ENCODE results near the gene SPINK13.
"Not testable (repeated sequence)": the region's sequence is repeated elsewhere in the genome, so short reads cannot be mapped to it uniquely, and the experiment has no call there.

The SPINK13 gene

GRCh38 chr5:148268566-148268965 is at the start of gene SPINK13:
Gene SPINK13, plus strand, starts transcription at chr5:148268794. Its CDS starts 1,279 bp downstream, at chr5:148270073.
- no peak for DNase-seq (ENCODE audit: low read depth)

GRCh38 chr5:148221508-148221907 is 47.1 kb upstream of the SPINK13 start:
- no peak for DNase-seq (ENCODE audit: low read depth)

DNA sequence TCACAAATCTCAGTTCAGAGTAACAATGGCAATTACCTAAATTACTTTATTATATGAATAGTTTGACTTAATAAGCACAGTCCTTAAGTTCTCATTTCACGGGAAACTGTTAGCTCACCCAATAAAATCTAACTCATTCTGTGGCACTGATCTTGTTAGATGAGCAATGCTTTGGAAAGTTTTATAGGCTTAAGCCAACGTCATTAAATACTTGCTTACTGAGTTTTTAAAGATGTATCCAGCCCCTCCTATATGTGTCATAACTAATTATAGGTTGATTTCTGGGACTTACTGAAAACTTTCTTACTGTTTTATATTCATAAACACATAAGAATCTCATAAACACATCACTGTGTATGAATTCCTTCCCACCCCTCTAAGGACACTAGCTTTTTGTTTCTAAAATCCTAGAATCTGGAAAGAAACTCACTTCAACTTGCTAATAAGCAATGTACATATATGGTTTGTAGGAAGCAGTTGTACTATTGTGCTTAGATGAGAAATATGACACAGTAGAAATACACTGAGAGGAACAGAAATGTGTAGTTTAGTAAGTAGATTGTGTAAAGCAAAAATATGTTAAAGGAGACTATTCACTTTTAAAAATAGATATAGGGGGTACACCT is 44.4 kb upstream of the SPINK13 start:
- no peak for DNase-seq (ENCODE audit: low read depth)

DNA sequence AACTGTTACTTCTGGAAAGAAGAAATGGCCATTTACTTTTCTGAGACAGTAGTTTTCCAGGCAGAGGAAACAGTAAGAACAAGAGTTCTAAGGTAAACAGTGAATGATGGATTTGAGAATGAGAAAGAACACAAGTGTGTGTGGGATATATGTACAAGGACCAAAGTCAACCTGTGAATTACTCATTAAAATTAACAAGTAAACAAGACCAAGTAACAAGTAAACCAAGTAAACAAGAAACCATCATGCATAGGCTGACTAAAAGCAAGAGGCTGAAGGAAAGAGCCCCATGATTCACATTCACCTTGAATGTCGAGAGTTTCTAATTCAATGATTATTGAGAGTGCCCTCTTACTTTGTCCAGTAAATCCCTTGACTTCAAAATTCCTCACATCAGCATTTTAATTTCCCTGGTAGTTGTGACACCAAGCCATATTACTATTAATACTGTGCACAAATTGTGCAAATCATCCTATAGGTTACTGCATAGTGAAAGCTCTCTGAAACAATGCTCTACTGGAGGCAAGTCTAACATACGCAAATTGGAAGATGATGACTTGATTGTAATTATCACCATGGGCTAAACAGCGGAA is 40.1 kb upstream of the SPINK13 start:
- no peak for DNase-seq (ENCODE audit: low read depth)

DNA sequence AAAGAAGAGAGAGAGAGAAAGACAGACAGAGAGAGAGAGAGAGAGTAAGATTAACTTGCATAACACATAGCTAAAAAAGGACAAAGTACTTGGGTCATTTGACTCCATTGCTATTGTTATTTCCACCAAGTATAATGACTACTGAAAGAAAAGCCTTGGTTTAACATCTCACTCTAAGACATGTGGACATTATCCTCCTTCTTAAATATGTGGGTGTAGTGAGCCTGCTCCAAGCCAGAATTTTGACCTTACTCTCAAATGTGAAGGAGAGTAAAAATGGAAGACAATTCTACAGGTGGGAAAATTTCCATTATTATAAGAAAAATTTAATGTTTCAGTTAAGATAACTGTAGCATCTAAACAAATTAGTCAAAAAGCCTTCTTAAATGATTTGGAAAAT is 38.8 kb upstream of the SPINK13 start:
- DNase-seq (ENCODE audit: low read depth): no peak

- DNase-seq (ENCODE audit: low read depth): no peak
Observed at GRCh38 chr5:148230240-148230639, 38.4 kb upstream of the SPINK13 start.

DNA sequence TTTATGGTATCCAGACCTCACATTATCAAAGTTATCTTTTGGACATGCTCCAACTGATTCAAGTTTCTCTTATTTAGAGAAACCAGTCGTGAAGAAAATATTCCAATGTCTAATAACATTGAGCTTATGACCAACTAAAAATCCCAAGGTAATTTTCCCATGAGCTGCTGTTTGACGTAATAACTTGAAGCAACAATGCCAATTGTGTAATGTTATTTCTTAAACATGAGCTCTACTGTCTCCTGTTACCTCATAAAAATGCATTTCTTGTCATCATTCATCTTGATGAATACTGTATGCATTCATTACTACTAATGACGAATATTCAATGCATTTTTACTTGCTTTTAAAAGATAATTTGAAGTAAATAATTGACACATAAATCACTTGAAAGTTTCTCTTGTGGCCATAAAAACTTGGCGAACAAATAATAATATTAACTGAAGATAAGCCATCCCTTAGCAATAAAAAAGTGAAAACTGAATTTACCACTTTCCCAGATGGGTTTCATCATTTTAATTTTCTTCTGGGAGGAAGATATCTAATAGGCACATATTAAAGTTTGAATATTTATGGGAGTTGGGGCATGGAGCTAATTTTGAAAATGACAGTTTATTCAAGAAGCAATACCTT is 30.7 kb upstream of the SPINK13 start:
- no peak for DNase-seq (ENCODE audit: low read depth)

DNA sequence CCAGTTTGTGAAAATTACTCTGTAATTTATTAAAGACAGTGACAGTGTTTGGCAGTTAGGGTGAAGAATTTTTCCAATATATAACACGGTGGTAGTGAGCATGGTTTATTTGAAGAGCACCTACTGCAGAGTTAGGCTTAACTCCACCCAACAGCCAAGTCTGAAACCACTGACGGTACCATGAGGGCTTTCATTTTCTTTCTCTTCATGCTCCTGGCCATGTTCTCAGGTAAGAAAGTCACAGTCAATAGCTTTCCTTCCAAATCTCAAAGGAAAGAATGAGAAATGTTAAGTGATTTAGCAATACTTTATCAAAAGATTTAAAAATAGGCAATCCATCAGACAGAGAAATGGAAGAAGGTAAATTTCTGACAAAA is 30.2 kb upstream of the SPINK13 start, which contains the start of gene MARCOL:
Gene MARCOL (plus strand): TSS at position 108 of the 377 bp plus-strand sequence. CDS start 73 bp downstream, at position 181.
- DNase-seq (ENCODE audit: low read depth): no peak

- no peak for DNase-seq (ENCODE audit: low read depth)
Observed at GRCh38 chr5:148248894-148249293, 19.7 kb upstream of the SPINK13 start.

DNA sequence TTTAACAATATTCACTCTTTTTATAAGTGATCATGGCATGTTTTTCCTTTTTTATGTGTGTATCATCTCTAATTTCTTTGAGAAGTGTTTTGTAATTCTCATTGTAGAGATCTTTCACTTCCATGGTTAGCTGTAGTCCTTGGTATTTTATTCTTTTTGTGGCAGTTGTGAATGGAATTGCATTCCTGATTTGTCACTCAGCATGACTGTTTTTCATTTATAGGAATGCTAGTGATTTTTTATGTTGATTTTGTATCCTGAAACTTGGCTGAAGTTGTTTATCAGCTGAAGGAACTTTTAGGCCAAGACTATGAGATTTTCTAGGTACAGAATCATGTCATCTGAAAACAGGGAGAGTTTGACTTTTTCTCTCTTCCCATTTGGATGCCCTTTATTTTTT is 13.1 kb upstream of the SPINK13 start:
- DNase-seq (ENCODE audit: low read depth): no peak

DNA sequence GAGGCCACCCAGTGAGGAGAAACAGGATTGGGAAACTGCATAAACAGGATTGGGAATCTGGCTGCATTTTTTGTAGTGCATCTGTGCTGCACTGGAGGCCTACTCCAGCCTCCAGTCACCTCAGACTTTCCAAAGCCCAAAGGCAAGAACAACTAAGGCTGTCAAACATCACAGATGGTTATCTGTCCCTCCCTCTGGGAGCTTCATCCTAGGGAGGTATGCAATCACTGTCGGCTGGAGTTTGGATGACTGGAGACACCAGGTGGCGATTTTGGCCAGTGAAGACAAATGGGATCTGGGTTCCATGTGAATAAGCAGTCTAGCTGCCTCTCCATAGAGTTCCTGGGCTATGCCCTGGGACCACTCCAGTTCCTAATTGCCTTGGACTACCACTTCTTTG is 9.3 kb upstream of the SPINK13 start:
- DNase-seq (ENCODE audit: low read depth): no peak

DNA sequence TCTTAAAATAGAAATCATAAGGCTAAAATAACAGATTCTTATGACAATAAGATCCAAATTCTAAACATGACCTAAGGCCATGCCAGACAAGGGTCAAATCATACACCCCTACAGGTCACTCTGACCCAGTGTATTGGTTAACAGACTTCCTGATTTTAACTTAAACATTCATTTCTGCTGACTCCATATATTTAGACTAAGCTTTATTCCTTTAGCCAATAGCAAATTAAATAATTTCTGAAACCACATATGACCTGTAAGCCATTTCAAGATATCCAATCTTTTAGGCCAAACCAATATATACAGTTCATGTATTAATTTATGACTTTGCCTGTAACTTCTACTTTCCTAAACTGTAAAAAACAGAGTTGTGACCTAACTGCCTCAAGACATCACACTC is 7.4 kb upstream of the SPINK13 start:
- DNase-seq (ENCODE audit: low read depth): no peak

- no peak for DNase-seq (ENCODE audit: low read depth)
Observed at GRCh38 chr5:148267962-148268361, 632 bp upstream of the SPINK13 start.

DNA sequence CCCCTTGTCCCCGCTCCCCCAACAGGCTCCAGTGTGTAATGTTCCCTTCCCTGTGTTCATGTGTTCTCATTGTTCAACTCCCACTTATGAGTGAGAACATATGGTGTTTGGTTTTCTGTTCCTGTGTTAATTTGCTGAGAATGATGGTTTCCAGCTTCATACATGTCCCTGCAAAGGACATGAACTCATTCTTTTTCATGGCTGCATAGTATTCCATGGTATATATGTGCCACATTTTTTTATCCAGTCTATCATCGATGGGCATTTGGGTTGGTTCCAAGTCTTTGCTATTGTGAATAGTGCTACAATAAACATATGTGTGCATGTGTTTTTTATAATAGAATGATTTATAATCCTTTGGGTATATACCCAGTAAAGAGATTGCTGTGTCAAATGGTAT is 6.5 kb downstream of the SPINK13 start:
- not testable (repeated sequence) for DNase-seq (ENCODE audit: low read depth)

GRCh38 chr5:148280893-148281292 is 12.3 kb downstream of the SPINK13 start:
- DNase-seq (ENCODE audit: low read depth): not testable (repeated sequence)

DNA sequence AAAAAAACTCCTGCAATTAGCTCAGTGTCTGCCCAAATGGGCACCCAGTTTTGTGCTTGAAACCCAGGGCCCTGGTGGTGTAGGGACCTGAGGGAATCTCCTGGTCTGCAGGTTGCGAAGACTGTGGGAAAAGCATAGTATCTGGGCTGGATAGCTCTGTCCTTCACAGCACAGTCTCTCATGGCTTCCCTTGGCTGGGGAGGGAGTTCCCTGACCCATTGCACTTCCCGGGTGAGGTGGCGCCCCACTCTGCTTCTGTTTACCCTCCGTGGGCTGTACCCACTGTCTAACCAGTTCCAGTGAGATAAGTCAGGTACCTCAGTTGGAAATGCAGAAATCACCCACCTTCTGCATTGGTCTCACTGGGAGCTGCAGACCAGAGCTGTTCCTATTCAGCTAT is 12.7 kb downstream of the SPINK13 start:
- DNase-seq (ENCODE audit: low read depth): not testable (repeated sequence)

GRCh38 chr5:148290271-148291195 is 21.9 kb downstream of the SPINK13 start:
- no peak for DNase-seq (ENCODE audit: low read depth)

- no peak for DNase-seq (ENCODE audit: low read depth)
Observed at GRCh38 chr5:148297731-148298130, 29.1 kb downstream of the SPINK13 start.

- DNase-seq (ENCODE audit: low read depth): no peak
Observed at GRCh38 chr5:148306446-148306845, 37.9 kb downstream of the SPINK13 start.

DNA sequence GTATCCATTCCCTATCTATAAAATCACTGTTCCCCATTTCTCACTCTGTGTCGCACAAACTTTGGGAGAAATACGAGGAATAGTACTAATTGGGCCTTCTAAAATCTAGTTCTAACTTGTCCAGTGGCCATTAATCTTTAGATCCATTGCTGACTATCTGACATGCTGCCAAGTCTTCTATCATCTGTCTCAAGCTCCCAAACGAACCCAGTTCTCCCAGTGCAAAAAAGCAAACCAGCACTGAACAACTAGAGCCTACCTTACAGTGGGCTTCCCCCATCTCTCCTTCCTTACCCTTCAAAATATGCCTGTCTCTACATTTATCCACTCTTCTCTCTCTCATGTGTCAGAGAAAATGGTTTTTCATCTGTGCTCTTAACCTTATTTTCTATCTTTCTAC is 40.4 kb downstream of the SPINK13 start:
- no peak for DNase-seq (ENCODE audit: low read depth)

- DNase-seq (ENCODE audit: low read depth): no peak
Observed at GRCh38 chr5:148309746-148310145, 41.2 kb downstream of the SPINK13 start.

DNA sequence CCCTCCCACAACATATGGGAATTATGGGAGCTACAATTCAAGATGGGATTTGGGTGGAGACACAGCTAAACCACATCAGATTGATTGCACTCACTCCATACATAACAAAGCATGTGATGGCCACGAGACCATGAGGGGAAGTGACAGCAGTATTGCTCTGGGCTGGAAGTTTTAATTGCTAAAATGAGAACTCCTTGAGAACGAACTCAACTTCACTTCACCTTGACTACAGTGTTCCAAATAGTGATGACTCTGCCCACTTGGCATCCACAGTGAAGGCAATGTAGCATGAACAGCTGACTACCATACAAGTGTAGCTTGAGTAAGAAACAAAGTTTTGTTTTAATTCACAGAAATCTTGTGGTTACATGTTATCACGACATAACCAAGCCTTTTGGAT is 42.9 kb downstream of the SPINK13 start:
- DNase-seq (ENCODE audit: low read depth): no peak
